ENCODE data around the gene KIF16B. TPM values are rescaled to one million over a fixed set of nuclear protein-coding genes. Genes with fewer than 3 reads are reported as not detected.
A peak's percentile ranks its signal among the peaks of the same experiment; 100 is the strongest.
"Not testable (repeated sequence)": the region's sequence is repeated elsewhere in the genome, so short reads cannot be mapped to it uniquely, and the experiment has no call there.

Gene KIF16B
- total RNA-seq, 1 experiment from 2014 or later = 15.8 TPM

- Mint-ChIP-seq H3K4me1 (ENCODE audit: insufficient read depth, unreplicated experiment) (peaks cover 34% of the 10 kb centered on the region), H3K27me3 (ENCODE audit: insufficient read depth, unreplicated experiment) (no peaks in the 10 kb centered on the region), H3K27ac (ENCODE audit: low read depth, unreplicated experiment) (peak overlapping the region; percentile 91), H3K4me3 (ENCODE audit: unreplicated experiment) (peak overlapping the region; percentile 40), H3K9me3 (ENCODE audit: unreplicated experiment) (no peaks in the 10 kb centered on the region), H3K36me3 (ENCODE audit: insufficient read depth, unreplicated experiment) (peaks cover 10% of the 10 kb centered on the region)
- intact Hi-C loops (cut with micrococcal nuclease) = no loop called here
- ChIA-PET POLR2A (interaction anchor here (0.7 to 3.1 kb wide), 13 partner anchors 9 to 109 kb away, joined by 3 to 35 read pairs (median 3); no protein-coding TSS in a partner anchor), CTCF (interaction anchor here (0.6 to 1.1 kb wide), 10 partner anchors 8 to 1482 kb away, joined by 3 to 20 read pairs (median 3); no protein-coding TSS in a partner anchor)
- no TSS peak for BruUV-seq (replicated peaks)
- DNase-seq (ENCODE audit: unreplicated experiment) = no peak
- TF ChIP-seq CTCF (IDR thresholded peaks at IDR 0.05; ENCODE audit: unreplicated experiment) = no peak
Measured at GRCh38 chr20:16527438-16527837, 45.8 kb downstream of the KIF16B start.

- no peak for DNase-seq (ENCODE audit: unreplicated experiment)
- TF ChIP-seq CTCF (IDR thresholded peaks at IDR 0.05; ENCODE audit: unreplicated experiment) = no peak
- ChIA-PET POLR2A (interaction anchor here (1.2 to 3.1 kb wide), 5 partner anchors 9 to 88 kb away, joined by 5 to 35 read pairs (median 10); no protein-coding TSS in a partner anchor), CTCF (interaction anchor here (0.5 to 1.8 kb wide), 5 partner anchors 40 to 873 kb away, joined by 3 to 4 read pairs (median 3); no protein-coding TSS in a partner anchor)
- peak overlapping the region; percentile 91 for H3K27ac Mint-ChIP-seq (ENCODE audit: low read depth, unreplicated experiment)
- peaks cover 34% of the 10 kb centered on the region for H3K4me1 Mint-ChIP-seq (ENCODE audit: insufficient read depth, unreplicated experiment)
- no TSS peak for BruUV-seq (replicated peaks)
- no peaks in the 10 kb centered on the region for H3K9me3 Mint-ChIP-seq (ENCODE audit: unreplicated experiment)
- no peak overlapping the region for H3K4me3 Mint-ChIP-seq (ENCODE audit: unreplicated experiment)
- intact Hi-C loops (cut with micrococcal nuclease) = no loop called here
- no peaks in the 10 kb centered on the region for H3K27me3 Mint-ChIP-seq (ENCODE audit: insufficient read depth, unreplicated experiment)
- peaks cover 10% of the 10 kb centered on the region for H3K36me3 Mint-ChIP-seq (ENCODE audit: insufficient read depth, unreplicated experiment)
Measured at GRCh38 chr20:16526433-16527380, 46.5 kb downstream of the KIF16B start.

- H3K27ac Mint-ChIP-seq (ENCODE audit: low read depth, unreplicated experiment); H3K27me3 Mint-ChIP-seq (ENCODE audit: insufficient read depth, unreplicated experiment); BruUV-seq (replicated peaks); DNase-seq (ENCODE audit: unreplicated experiment); H3K9me3 Mint-ChIP-seq (ENCODE audit: unreplicated experiment); H3K4me3 Mint-ChIP-seq (ENCODE audit: unreplicated experiment); POLR2A ChIA-PET; intact Hi-C loops (cut with micrococcal nuclease): not testable (repeated sequence)
- H3K36me3 Mint-ChIP-seq (ENCODE audit: insufficient read depth, unreplicated experiment) = peaks cover 10% of the 10 kb centered on the region
- CTCF ChIA-PET = interaction anchor here (0.6 to 1.3 kb wide), 4 partner anchors 14 to 620 kb away, joined by 3 read pairs; no protein-coding TSS in a partner anchor
- H3K4me1 Mint-ChIP-seq (ENCODE audit: insufficient read depth, unreplicated experiment) = peaks cover 13% of the 10 kb centered on the region
Measured at GRCh38 chr20:16522651-16523050, 50.6 kb downstream of the KIF16B start.

GRCh38 chr20:16520154-16520553 is 53.1 kb downstream of the KIF16B start:
- H3K27me3 Mint-ChIP-seq (ENCODE audit: insufficient read depth, unreplicated experiment) = no peaks in the 10 kb centered on the region
- BruUV-seq (replicated peaks) = no TSS peak
- peaks cover 15% of the 10 kb centered on the region for H3K36me3 Mint-ChIP-seq (ENCODE audit: insufficient read depth, unreplicated experiment)
- no peaks in the 10 kb centered on the region for H3K9me3 Mint-ChIP-seq (ENCODE audit: unreplicated experiment)
- no peaks in the 10 kb centered on the region for H3K4me1 Mint-ChIP-seq (ENCODE audit: insufficient read depth, unreplicated experiment)
- ChIA-PET CTCF (interaction anchor here (0.6 to 7.7 kb wide), 7 partner anchors 8 to 949 kb away, joined by 3 to 71 read pairs (median 3); no protein-coding TSS in a partner anchor), POLR2A (no interaction called here)
- TF ChIP-seq CTCF (IDR thresholded peaks at IDR 0.05; ENCODE audit: unreplicated experiment) = no peak
- no peak for DNase-seq (ENCODE audit: unreplicated experiment)
- intact Hi-C loops (cut with micrococcal nuclease) = no loop called here
- H3K4me3 Mint-ChIP-seq (ENCODE audit: unreplicated experiment) = no peak overlapping the region
- H3K27ac Mint-ChIP-seq (ENCODE audit: low read depth, unreplicated experiment) = no peak overlapping the region

- DNase-seq (ENCODE audit: unreplicated experiment); H3K27me3 Mint-ChIP-seq (ENCODE audit: insufficient read depth, unreplicated experiment); H3K4me1 Mint-ChIP-seq (ENCODE audit: insufficient read depth, unreplicated experiment); intact Hi-C loops (cut with micrococcal nuclease); H3K4me3 Mint-ChIP-seq (ENCODE audit: unreplicated experiment); BruUV-seq (replicated peaks); H3K9me3 Mint-ChIP-seq (ENCODE audit: unreplicated experiment); H3K27ac Mint-ChIP-seq (ENCODE audit: low read depth, unreplicated experiment): not testable (repeated sequence)
- ChIA-PET CTCF (interaction anchor here (0.6 to 7.7 kb wide), 13 partner anchors 8 to 949 kb away, joined by 3 to 71 read pairs (median 4); partner anchors contain the start of gene KIF16B), POLR2A (interaction anchor here (0.6 kb wide), 1 partner anchor 312 kb away, joined by 3 read pairs; no protein-coding TSS in a partner anchor)
- H3K36me3 Mint-ChIP-seq (ENCODE audit: insufficient read depth, unreplicated experiment) = peaks cover 14% of the 10 kb centered on the region
Measured at GRCh38 chr20:16519673-16520072, 53.6 kb downstream of the KIF16B start.

All from MCF 10A (cell line).